Stimulated activated CD4-positive, alpha-beta T cell treated with anti-CD3 and anti-CD28 coated beads, Interleukin-4, amount 100 ng/mL, for 48 hours (primary cell): Measurements from ENCODE around the gene ARL17A.
"Not testable (repeated sequence)": the region's sequence is repeated elsewhere in the genome, so short reads cannot be mapped to it uniquely, and the experiment has no call there.

ENCODE experiments used
- DNase-seq, 2 donors: peaks; one replicate each; pipeline ENCODE4 v3.0.0-alpha.2; 2020; ENCODE audit warnings: low read depth in 2 of 2

Gene ARL17A

DNA sequence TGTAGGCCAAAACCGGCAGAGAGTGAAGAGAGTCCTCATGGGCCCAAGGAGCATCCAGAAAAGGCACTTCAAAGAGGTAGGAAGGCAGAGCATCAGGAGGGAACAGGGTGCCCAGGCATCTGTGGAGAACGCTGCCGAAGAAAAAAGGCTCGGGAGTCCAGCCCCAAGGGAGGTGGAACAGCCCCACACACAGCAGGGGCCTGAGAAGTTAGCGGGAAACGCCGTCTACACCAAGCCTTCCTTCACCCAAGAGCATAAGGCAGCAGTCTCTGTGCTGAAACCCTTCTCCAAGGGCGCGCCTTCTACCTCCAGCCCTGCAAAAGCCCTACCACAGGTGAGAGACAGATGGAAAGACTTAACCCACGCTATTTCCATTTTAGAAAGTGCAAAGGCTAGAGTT is 30.9 kb downstream of the ARL17A start:
- not testable (repeated sequence) for DNase-seq

DNA sequence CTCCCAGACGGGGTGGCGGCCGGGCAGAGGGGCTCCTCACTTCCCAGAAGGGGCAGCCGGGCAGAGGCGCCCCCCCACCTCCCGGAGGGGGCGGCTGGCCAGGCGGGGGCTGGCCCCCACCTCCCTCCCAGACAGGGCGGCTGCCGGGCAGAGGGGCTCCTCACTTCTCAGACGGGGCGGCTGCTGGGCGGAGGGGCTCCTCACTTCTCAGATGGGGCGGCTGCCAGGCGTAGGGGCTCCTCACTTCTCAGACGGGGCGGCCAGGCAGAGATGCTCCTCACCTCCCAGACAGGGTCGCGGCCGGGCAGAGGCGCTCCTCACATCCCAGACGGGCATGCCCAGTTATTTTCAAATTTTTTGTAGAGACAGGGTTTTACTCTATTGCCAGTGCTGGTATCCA is 44.8 kb downstream of the ARL17A start:
- not testable (repeated sequence) for DNase-seq

GRCh38 chr17:46512168-46512567 is 67.3 kb downstream of the ARL17A start, which contains the start of gene LRRC37A2:
TSS of gene LRRC37A2 (plus strand) at chr17:46512468. CDS start at chr17:46512713, 245 bp downstream.
- DNase-seq, result not testable (repeated sequence)

DNA sequence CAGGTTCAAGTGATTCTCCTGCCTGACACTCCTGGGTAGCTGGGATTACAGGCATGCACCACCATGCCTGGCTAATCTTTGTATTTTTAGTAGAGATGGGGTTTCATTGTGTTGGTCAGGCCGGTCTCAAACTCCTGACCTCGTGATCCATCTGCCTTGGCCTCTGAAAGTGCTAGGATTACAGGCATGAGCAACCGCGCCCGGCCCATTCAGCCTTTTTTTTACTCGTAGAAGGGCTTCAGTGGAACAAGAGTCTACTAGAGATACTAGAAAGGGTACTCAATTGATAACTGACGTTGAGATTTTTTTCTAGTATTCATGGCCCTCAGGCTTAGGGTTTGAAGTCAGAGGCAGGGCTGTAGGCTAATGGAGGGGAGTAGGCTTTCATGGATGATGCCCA is 73.6 kb downstream of the ARL17A start:
- not testable (repeated sequence) for DNase-seq

GRCh38 chr17:46499437-46500139 is 79.9 kb downstream of the ARL17A start:
- not testable (repeated sequence) for DNase-seq

DNA sequence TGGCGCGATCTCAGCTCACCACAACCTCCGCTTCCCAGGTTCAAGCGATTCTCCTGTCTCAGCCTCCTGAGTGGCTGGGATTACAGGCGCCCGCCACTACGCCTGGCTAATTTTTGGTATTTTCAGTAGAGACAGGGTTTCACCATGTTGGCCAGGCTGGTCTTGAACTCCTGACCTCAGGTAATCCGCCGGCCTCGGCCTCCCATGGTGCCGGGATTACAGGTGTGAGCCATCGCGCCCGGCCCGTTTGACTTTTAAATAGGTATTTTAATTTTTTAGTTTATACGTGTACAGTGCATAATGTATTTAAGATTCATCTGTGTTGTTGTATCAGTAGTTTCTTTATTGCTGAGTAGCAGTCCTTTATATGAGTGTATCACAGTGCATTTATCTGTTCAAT is 87.5 kb downstream of the ARL17A start:
- not testable (repeated sequence) for DNase-seq

DNA sequence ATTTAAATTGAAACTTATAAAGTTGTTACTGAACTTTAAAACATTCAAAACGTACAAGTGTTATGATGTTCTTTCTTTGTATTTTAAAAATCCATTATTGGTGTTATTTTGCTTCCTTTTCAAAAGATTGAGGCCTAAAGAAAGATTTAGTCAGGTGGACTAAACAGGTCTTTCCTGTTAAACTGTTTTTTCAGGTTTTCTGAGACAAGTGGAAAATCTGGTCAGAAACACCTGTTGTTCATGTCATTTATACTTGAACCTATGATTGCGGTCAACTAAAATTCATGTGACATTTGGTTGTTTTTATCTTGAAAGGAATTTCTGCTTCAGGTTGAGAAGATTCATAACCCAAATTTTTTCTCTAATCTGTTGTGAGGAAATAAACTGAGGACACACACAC is 98.2 kb downstream of the ARL17A start:
- not testable (repeated sequence) for DNase-seq

- DNase-seq, result not testable (repeated sequence)
Measured at GRCh38 chr17:46478823-46479222, 100.7 kb downstream of the ARL17A start.

DNA sequence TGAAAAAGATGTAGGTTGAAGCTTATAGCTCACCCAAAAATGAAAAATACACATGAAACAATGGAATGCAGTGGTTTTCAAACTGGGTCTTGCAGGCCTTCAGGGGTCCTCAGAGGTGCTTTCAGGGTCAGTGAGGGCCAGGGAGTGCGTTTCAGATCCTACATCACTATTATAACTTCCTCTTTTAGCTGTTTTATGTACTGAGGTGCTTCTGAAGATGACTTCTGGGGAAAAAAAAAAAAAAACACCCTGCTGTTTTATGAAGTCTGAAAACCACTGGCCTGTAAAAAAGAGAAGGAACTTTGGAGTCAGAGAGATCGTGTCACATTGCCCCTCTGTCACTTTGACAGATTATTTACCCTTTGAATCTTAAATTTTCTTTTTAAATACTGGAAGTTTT is 103.9 kb downstream of the ARL17A start:
- not testable (repeated sequence) for DNase-seq

DNA sequence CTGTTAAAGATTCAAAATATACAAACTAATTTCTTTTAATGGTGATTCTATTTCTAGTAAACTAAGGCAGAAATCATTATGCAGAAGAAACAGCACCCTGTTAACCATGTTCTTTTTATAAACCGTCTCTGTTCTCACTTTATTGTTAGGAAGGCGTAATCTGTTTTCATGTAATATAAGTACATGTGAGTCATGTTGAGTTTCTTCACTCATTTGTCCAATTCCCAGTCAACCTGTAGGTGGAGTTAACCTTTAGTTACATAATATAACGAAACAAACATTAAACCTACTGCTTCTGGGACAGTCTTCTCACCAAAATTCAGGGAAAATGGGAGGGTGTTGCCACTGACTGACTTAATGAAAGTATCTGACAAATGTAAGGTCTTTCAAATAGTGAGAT is 105.0 kb downstream of the ARL17A start:
- DNase-seq, result not testable (repeated sequence)

DNA sequence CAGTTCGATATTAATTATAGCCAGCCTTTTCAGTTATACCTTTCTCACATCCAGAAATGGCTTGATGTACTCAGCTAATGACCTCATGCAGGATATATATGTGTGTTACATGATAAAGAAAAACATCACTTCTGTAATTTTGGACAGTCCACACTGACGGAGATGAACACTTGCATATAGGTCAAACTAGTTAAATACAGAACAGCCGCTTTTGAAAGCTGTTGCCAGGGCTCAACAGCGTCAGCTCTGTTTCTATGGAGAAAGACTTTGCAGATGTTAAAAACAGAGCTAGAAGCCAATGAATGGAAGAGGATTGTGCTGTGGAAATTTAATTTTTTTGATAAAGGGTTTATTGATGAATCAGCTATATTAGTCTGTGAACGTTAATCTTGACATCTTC is 111.9 kb downstream of the ARL17A start:
- not testable (repeated sequence) for DNase-seq
